ENCODE measurements around the gene MACROD1.

Gene MACROD1

GRCh38 chr11:64073542-64073941 is 92.4 kb downstream of the MACROD1 start:
- no peak overlapping the region for H3K4me3 ChIP-seq (replicated peaks in 1 of 2; ENCODE audit: low read depth in 2 of 2, low read length in 2 of 2)
- TF ChIP-seq CTCF (IDR thresholded peaks at IDR 0.05; ENCODE audit: low read depth, low read length) = no peak
- no peak for DNase-seq (ENCODE audit: low read depth in 2 of 2)

GRCh38 chr11:64072871-64073270 is 93.0 kb downstream of the MACROD1 start:
- TF ChIP-seq CTCF (IDR thresholded peaks at IDR 0.05; ENCODE audit: low read depth, low read length) = no peak
- DNase-seq (ENCODE audit: low read depth in 2 of 2) = no peak

GRCh38 chr11:64072403-64072802 is 93.5 kb downstream of the MACROD1 start:
- no peak for TF ChIP-seq CTCF (IDR thresholded peaks at IDR 0.05; ENCODE audit: low read depth, low read length)
- no peak for DNase-seq (ENCODE audit: low read depth in 2 of 2)
- no peak overlapping the region for H3K4me3 ChIP-seq (replicated peaks in 1 of 2; ENCODE audit: low read depth in 2 of 2, low read length in 2 of 2)

More at GRCh38 chr11:64072871-64073270, 93.0 kb downstream of the MACROD1 start:
- no peak overlapping the region for H3K4me3 ChIP-seq (replicated peaks in 1 of 2; ENCODE audit: low read depth in 2 of 2, low read length in 2 of 2)

- no peak for TF ChIP-seq CTCF (IDR thresholded peaks at IDR 0.05; ENCODE audit: low read depth, low read length)
- no peak for DNase-seq (ENCODE audit: low read depth in 2 of 2)
- no peak overlapping the region for H3K4me3 ChIP-seq (replicated peaks in 1 of 2; ENCODE audit: low read depth in 2 of 2, low read length in 2 of 2)
These were observed 94.1 kb downstream of the MACROD1 start for GRCh38 chr11:64071849-64072248.

GRCh38 chr11:64070314-64070681 is 95.6 kb downstream of the MACROD1 start:
- no peak for TF ChIP-seq CTCF (IDR thresholded peaks at IDR 0.05; ENCODE audit: low read depth, low read length)
- no peak overlapping the region for H3K4me3 ChIP-seq (replicated peaks in 1 of 2; ENCODE audit: low read depth in 2 of 2, low read length in 2 of 2)
- no peak for DNase-seq (ENCODE audit: low read depth in 2 of 2)

- no peak for DNase-seq (ENCODE audit: low read depth in 2 of 2)
- no peak overlapping the region for H3K4me3 ChIP-seq (replicated peaks in 1 of 2; ENCODE audit: low read depth in 2 of 2, low read length in 2 of 2)
- TF ChIP-seq CTCF (IDR thresholded peaks at IDR 0.05; ENCODE audit: low read depth, low read length) = no peak
These were observed 96.3 kb downstream of the MACROD1 start for GRCh38 chr11:64069401-64070313.
